MV-4-11 (cell line): ENCODE data around the gene TNNI3.
"Not testable (repeated sequence)": the region's sequence is repeated elsewhere in the genome, so short reads cannot be mapped to it uniquely, and the experiment has no call there.

Experiments used
- DNase-seq: peaks from one replicate; lab custom pipeline; 2025; lab: John Stamatoyannopoulos, UW

TNNI3 gene

DNA sequence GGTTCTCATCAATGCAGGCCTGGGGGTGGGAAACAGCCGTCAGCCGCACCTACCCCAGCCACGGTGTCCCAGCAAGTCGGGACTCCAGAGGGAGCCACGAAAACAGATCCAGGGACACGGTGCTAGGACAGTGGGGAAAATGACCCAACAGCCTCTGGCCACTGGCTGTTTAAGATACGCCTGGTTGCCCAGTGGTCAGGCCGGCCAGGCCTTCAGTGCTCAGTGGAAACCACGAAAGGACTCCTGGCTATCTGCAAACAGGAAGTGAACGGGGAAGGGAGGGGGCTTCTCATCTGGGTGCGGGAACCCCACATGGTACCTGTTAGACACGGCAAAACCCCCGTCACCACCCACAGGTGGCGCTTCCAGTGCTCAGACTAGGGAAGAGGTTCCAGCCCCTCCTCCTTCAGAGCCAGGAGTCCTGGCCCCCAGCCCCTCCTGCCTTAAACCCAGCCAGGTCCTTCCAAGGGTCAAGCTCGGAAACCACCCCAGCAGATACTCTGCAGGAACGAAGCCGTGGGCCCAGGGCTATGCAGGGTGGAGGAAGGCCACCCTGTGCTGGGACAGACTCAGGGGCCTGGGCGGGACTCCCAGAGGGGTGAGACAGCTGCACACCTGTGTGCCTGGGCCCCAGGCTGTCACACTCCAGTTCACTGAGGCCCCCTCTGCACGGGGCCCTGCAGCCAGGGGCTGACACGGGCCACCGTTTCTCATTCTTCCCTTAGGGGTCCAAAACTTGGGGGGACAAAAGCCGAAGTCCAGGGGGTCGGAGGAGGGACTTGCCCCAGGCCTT lies 44.6 kb downstream of the TNNI3 start:
- no peak for DNase-seq

DNA sequence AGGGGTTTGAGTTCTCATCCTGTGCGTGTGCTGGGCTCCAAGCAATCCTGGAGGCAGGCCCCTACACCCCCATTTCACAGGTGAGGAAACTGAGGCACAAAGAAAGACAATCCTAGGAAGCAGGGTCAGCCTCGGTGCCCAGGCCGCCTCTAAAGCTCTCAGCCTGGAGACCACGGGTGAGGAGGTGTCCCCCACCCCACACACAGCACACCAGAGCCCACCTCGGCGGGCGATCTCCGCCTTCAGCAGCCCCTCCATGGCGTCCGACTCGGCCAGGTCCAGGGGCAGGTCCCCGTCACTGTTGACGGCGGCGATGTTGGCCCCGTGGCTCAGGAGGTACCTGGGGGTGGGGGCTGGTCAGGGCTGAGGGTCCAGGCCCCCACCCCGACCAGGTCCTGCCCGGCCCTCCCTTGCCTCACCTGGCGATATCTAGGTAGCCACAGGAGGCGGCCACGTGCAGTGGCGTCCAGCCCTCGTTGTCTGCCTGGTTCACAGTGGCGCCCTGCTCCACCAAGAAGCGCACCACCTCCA lies 45.2 kb downstream of the TNNI3 start:
- no peak for DNase-seq

DNA sequence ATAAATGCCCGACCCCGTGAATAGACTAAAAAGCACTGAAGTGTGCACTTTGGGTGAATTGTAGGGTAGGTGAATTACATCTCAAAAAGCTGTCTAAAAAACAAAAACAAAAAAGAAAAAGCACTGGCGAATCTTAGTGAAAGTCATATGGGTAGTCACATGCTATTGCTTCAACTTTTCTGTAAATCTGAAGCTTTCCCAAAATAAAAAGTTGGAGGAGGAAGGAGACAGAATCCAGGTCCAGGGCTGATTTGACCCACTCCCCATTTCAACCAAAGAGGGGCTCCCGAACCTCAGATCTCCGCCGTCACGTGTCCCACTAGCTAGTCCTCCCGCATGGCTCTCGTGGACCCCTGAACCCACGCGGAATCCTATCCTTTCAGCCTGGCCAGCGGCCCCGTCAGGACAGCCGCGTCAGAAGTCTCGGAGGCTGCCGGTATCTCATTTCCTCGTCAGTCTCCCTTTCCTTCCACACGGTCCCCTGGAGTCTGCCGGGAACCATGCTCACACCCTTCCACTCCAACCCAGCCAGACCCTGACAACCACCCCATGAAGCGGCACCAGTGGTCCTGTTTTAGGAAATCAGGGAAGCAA lies 46.2 kb downstream of the TNNI3 start:
- DNase-seq, result no peak

DNA sequence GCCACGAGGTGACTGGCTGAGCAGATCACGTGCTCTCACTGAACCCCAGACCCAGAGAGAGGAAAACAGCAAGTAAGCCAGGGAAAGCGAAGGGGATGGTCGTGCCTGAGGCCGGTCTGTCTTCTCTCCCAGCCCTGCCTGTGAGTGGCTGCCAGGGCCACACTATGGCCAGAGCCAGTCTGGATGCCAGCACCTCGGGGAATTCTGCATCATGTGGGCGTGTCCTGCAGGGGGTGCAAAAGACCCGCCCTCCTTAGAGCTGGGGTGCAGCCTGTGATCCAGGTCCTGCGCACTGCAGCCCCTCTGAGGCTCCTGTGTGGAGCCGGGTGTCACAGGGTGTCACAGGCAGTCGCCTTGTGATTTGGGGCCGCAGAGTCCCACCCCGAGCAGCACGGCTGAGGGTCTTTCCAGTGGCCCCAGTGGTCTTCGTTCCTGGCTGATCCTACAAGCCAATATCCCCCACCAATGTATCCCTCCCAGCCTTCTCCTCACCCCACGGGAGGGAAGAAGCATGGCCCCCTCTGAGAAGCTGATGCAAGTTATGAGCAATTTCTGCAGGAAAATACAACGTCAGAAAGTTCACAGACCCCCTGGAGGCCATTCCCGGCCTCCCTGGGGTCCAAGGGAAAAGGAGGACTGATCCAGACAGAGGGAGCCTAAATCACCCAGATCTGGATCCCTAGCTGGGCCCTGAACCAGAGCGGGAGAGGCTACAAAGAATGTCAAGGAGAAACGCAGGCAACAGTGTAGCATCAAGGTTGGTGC lies 47.8 kb downstream of the TNNI3 start:
- DNase-seq, result no peak

DNA sequence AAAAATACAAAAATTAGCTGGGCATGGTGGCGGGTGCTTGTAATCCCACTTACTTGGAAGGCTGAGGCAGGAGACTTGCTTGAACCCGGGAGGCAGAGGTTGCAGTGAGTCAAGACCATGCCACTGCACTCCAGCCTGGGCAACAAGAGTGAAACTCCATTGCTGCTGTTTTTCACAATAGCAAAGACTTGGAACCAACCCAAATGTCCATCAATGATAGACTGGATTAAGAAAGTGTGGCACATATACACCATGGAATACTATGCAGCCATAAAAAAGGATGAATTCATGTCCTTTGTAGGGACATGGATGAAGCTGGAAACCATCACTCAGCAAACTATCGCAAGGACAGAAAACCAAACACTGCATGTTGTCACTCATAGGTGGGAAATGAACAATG lies 50.3 kb downstream of the TNNI3 start:
- not testable (repeated sequence) for DNase-seq

DNA sequence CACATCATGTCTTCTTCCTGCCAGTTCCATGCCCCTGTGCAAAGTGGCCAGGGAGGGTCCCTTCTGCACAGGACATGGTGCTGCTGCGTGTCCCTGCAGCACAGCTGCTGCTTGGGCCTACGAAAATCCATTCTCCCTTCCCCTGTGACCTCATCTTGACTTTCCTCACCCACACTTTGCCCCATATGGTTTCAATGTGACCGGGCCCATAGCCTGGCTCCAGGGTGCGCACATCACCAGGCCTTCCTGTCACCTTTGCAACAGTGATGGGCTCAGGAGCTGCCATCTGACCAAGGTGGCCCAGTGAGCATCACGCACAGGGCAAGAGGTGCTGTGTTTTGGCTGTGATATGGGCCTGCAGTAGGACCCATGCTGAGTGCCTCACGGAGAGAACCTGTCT lies 50.9 kb downstream of the TNNI3 start:
- DNase-seq, result no peak

DNA sequence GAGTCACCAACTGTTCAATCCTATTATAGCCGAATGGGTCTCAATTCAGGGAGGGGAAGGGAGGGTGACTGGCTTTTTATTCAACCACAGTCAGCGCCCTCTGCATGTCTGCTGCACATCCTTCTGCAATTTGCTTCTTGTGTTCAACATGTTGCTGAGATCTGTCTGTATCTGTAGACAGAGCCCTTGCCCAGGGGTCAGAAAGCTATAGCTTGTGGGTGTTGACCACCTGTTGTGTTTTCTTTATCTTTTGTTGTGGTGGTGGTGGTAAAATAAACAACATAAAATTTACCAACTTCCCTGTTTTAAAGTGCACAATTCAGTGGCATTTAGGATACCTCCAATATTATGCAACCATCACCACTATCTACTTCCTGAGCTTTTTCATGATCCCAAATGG lies 52.3 kb downstream of the TNNI3 start:
- DNase-seq, result no peak

DNA sequence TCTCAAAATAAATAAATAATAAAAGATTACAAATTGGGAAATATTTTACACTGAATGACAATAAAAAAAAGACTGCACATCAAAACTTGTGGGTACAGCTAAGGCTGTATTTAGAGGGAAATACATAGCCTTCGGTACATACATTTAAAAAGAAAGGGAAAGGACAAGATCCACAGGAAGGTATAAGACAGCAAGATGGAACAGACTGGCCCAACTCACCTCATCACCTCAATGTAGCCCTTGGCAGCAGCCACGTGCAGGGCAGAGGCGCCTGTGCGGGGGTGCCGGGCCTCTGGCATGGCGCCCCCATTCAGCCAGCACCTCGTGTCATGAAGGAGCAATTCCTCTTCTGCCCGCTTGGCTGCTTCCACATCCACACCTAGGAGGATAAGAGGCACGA lies 54.3 kb downstream of the TNNI3 start:
- DNase-seq, result no peak
